Upper lobe of left lung (tissue), 6 donors: ENCODE data around the gene KRTAP10-4. TPM values are rescaled to one million over a fixed set of nuclear protein-coding genes. Genes with fewer than 3 reads are reported as not detected.

Source experiments
- ATAC-seq, 2 donors: fragments of 200-7000 bp; cut with Tn5 transposase; one replicate each; pipeline ENCODE4 v1.9.1; 2022; ENCODE audit warnings: mild to moderate bottlenecking in 2 of 2, moderate library complexity in 2 of 2; ENCODE audit not compliant: low FRiP score in 2 of 2
- DNase-seq, 2 donors: peaks; one replicate each; pipeline ENCODE4 v3.0.0-alpha.2; 2019 to 2020
- H3K27ac ChIP-seq, 4 donors: fragments of 200-600 bp; sonication (generic); one replicate each; pipeline ENCODE4 v1.5.1; 2016 to 2019
- H3K27me3 ChIP-seq, 4 donors: fragments of 200-600 bp; sonication (generic); one replicate each; pipeline ENCODE4 v1.5.1; 2017 to 2019
- H3K36me3 ChIP-seq, 4 donors: fragments of 200-600 bp; sonication (generic); one replicate each; pipeline ENCODE4 v1.5.1; 2016 to 2019
- H3K4me1 ChIP-seq, 4 donors: fragments of 200-600 bp; sonication (generic); one replicate each; pipeline ENCODE4 v1.5.1; 2018 to 2019
- H3K4me3 ChIP-seq, 4 donors: fragments of 200-600 bp; sonication (generic); one replicate each; pipeline ENCODE4 v1.5.1; 2017 to 2019; ENCODE audit warnings: mild to moderate bottlenecking in 2 of 4, moderate library complexity in 1 of 4
- H3K9me3 ChIP-seq, 4 donors: fragments of 200-600 bp; sonication (generic); one replicate each; pipeline ENCODE4 v1.5.1; 2018 to 2019
- CTCF ChIP-seq, 6 experiments: fragments of 450-650 bp in 4 of 6; fragments of 200-600 bp in 2 of 6; sonication (generic) in 2 of 6; IDR thresholded peaks; one replicate each; pipeline ENCODE4 v1.5.1; 2016 to 2019; ENCODE audit warnings: antibody characterized with exemption in 6 of 6
- EP300 ChIP-seq, 4 donors: sonication (generic); formaldehyde crosslinking; IDR thresholded peaks; one replicate each; pipeline ENCODE4 v1.5.1; 2017; ENCODE audit warnings: antibody characterized with exemption in 4 of 4, control low read depth in 2 of 4
- POLR2A ChIP-seq, 4 donors: fragments of 450-650 bp; IDR thresholded peaks; one replicate each; pipeline ENCODE4 v1.5.1; 2016 to 2017; ENCODE audit warnings: antibody characterized with exemption in 4 of 4, mild to moderate bottlenecking in 2 of 4
- POLR2AphosphoS5 ChIP-seq, 2 donors: sonication (generic); formaldehyde crosslinking; IDR thresholded peaks; one replicate each; pipeline ENCODE4 v1.5.1; 2017; ENCODE audit warnings: antibody characterized with exemption in 2 of 2
- WGBS, 2 donors: methylation state at CpG; one replicate each; pipeline ENCODE4 v1.1.5; 2017 to 2018; 5-methylcytosine and 5-hydroxymethylcytosine counted together
- total RNA-seq, 6 donors: library from RNA; depleted of rRNA in 4 of 6; stranded (reverse); fragments of >200 nt in 4 of 6; gene quantifications; one replicate each; pipeline versions ENCODE4 v1.1.0 to v1.2.1, GENCODE V29; 2016 to 2021
- donor health status: DM: no; HTN: no; CAD: no; lungs with moderate emphysema.
- donor health status: DM: no; HTN: yes; CAD: no; lungs with severe emphysema.

KRTAP10-4 gene
- total RNA-seq, 6 donors from 2014 or later = not detected

GRCh38 chr21:44592446-44593311, 19.1 kb downstream of the KRTAP10-4 start, which contains the start of gene KRTAP10-6:
Gene KRTAP10-6, minus strand, starts transcription at chr21:44592505. Its CDS starts 21 bp downstream, at chr21:44592484.
- Histone ChIP-seq H3K36me3 (no peaks in the 10 kb centered on the region), H3K4me1 (no peaks in the 10 kb centered on the region), H3K9me3 (no peaks in the 10 kb centered on the region), H3K4me3 (no peak within 1 kb of the TSS), H3K27ac (no peak within 1 kb of the TSS), H3K27me3 (peaks cover 0 to 5% (median 0%) of the 10 kb centered on the region in 4 donors)
- WGBS, 2 donors = 62 to 68% methylated on average over 4 to 28 of the region's 33 CpGs
- DNase-seq = peak in 1 of 2 donors; percentile 62
- TF ChIP-seq POLR2AphosphoS5 (IDR thresholded peaks at IDR 0.05) (no peak), CTCF (IDR thresholded peaks at IDR 0.05) (no peak), POLR2A (IDR thresholded peaks at IDR 0.05) (no peak), EP300 (IDR thresholded peaks at IDR 0.05) (no peak)
- peak in 1 of 2 donors; percentile 23 for ATAC-seq

GRCh38 chr21:44593598-44594405, 20.3 kb downstream of the KRTAP10-4 start:
- TF ChIP-seq CTCF (IDR thresholded peaks at IDR 0.05) (no peak), POLR2AphosphoS5 (IDR thresholded peaks at IDR 0.05) (no peak), POLR2A (IDR thresholded peaks at IDR 0.05) (no peak), EP300 (IDR thresholded peaks at IDR 0.05) (no peak)
- peaks cover 0 to 5% (median 0%) of the 10 kb centered on the region in 4 donors for H3K27me3 ChIP-seq
- H3K9me3 ChIP-seq = no peaks in the 10 kb centered on the region
- ATAC-seq (no peak), DNase-seq (no peak)
- no peak overlapping the region for H3K4me3 ChIP-seq
- H3K4me1 ChIP-seq = no peaks in the 10 kb centered on the region
- H3K27ac ChIP-seq = no peak overlapping the region
- H3K36me3 ChIP-seq = no peaks in the 10 kb centered on the region
- WGBS, 2 donors = 53 to 69% methylated on average over 7 to 20 of the region's 20 CpGs

GRCh38 chr21:44594406-44594916, 20.9 kb downstream of the KRTAP10-4 start:
- TF ChIP-seq CTCF (IDR thresholded peaks at IDR 0.05) (no peak), POLR2A (IDR thresholded peaks at IDR 0.05) (no peak), EP300 (IDR thresholded peaks at IDR 0.05) (no peak), POLR2AphosphoS5 (IDR thresholded peaks at IDR 0.05) (no peak)
- Histone ChIP-seq H3K36me3 (no peaks in the 10 kb centered on the region), H3K4me3 (no peak overlapping the region), H3K27ac (no peak overlapping the region), H3K27me3 (peaks cover 0 to 5% (median 0%) of the 10 kb centered on the region in 4 donors), H3K9me3 (no peaks in the 10 kb centered on the region), H3K4me1 (no peaks in the 10 kb centered on the region)
- ATAC-seq (no peak), DNase-seq (no peak)
- 81 to 88% methylated on average over 12 of the region's 12 CpGs for WGBS, 2 donors

- H3K27ac ChIP-seq = no peak overlapping the region
- 75 to 85% methylated on average over 6 of the region's 6 CpGs for WGBS, 2 donors
- no peak for DNase-seq
- no peaks in the 10 kb centered on the region for H3K4me1 ChIP-seq
- ATAC-seq = no peak
- no peaks in the 10 kb centered on the region for H3K9me3 ChIP-seq
- no peaks in the 10 kb centered on the region for H3K36me3 ChIP-seq
- no peaks in the 10 kb centered on the region for H3K27me3 ChIP-seq
- no peak overlapping the region for H3K4me3 ChIP-seq
- TF ChIP-seq EP300 (IDR thresholded peaks at IDR 0.05) = no peak
- no peak for TF ChIP-seq CTCF (IDR thresholded peaks at IDR 0.05)
- TF ChIP-seq POLR2AphosphoS5 (IDR thresholded peaks at IDR 0.05) = no peak
- TF ChIP-seq POLR2A (IDR thresholded peaks at IDR 0.05) = no peak
These were observed 22.0 kb downstream of the KRTAP10-4 start for GRCh38 chr21:44595524-44595923.
